ENCODE results near the gene PAPSS1. TPM values are rescaled to one million over a fixed set of nuclear protein-coding genes. Genes with fewer than 3 reads are reported as not detected.

Gene PAPSS1
- total and polyA plus RNA-seq, 2 of the 8 experiments (the other 6 are each of a cell fraction or from before 2014, with no cell fraction given) = 79.2 to 98.5 TPM

GRCh38 chr4:107685740-107686139 lies 34.3 kb downstream of the PAPSS1 start:
- no peak overlapping the region for H4K91ac ChIP-seq (replicated peaks; ENCODE audit: insufficient read length, low read length)
- CTCF ChIA-PET (ENCODE audit: partially characterized antibody) = no interaction called here
- 86% methylated on average over 1 of the region's 1 CpG; no CpG with 5 or more reads in 1 of the 2 experiments for WGBS, 2 experiments (ENCODE audit: extremely low coverage in 1 of 2, insufficient coverage in 1 of 2, insufficient read length in 1 of 2, insufficient replicate concordance in 2 of 2, low coverage in 1 of 2, low lambda C conversion rate in 2 of 2, missing lambda C conversion rate in 1 of 2)
- no peak overlapping the region for H3K18ac ChIP-seq (ENCODE audit: extremely low read depth, low read length)
- H3K36me3 ChIP-seq (ENCODE audit: control insufficient read depth in 2 of 4, insufficient read depth in 4 of 4, low read length in 3 of 4) = peaks cover 0 to 14% (median 5%) of the 10 kb centered on the region in 4 experiments; a peak in 4 of 8 replicates
- no peak overlapping the region for H3K4me2 ChIP-seq (ENCODE audit: insufficient read depth in 1 of 2, low read depth in 2 of 2, low read length in 2 of 2)
- H3K4me1 ChIP-seq (replicated peaks in 1 of 4; ENCODE audit: control insufficient read depth in 3 of 4, insufficient read depth in 4 of 4, low read length in 3 of 4) = peaks cover 0 to 5% (median under 1%) of the 10 kb centered on the region in 4 experiments; a peak in 3 of 7 replicates
- no peak overlapping the region for H3K27ac ChIP-seq (ENCODE audit: low read depth, low read length)
- peaks cover 0 to 4% of the 10 kb centered on the region in 2 experiments for H4K20me1 ChIP-seq (replicated peaks in 1 of 2; ENCODE audit: control insufficient read depth in 1 of 2, insufficient read depth in 2 of 2, low read length in 2 of 2)
- no peak overlapping the region for H2BK15ac ChIP-seq (ENCODE audit: low read length)
- peaks cover 3% of the 10 kb centered on the region; the same call in 1 of the 2 replicates for H3K79me1 ChIP-seq (ENCODE audit: low read depth, low read length)
- FAIRE-seq = no peak
- H3K14ac ChIP-seq (ENCODE audit: insufficient read length) = no peak overlapping the region
- DNase-seq (ENCODE audit: low read depth in 1 of 2, low spot score in 2 of 2) = no peak
- H3K56ac ChIP-seq (replicated peaks; ENCODE audit: insufficient read length, low read depth, low read length) = no peak overlapping the region
- H2BK20ac ChIP-seq (ENCODE audit: low read length) = no peak overlapping the region
- peaks cover 0 to 9% of the 10 kb centered on the region in 2 experiments; a peak in 2 of 4 replicates for H3K79me2 ChIP-seq (ENCODE audit: control insufficient read depth in 1 of 2, insufficient read depth in 2 of 2, low read length in 2 of 2)
- H2AK5ac ChIP-seq (ENCODE audit: low read depth, low read length) = no peak overlapping the region
- H3K9me3 ChIP-seq (ENCODE audit: insufficient read depth in 2 of 2, low read depth in 1 of 2, low read length in 1 of 2) = no peaks in the 10 kb centered on the region
- no peak overlapping the region for H3K23ac ChIP-seq (ENCODE audit: insufficient read length)
- H2BK12ac ChIP-seq (ENCODE audit: low read depth, low read length) = no peak overlapping the region
- no peak overlapping the region for H3K9ac ChIP-seq (replicated peaks in 1 of 4; ENCODE audit: extremely low read depth in 1 of 4, low read depth in 3 of 4, low read length in 3 of 4)
- H3K27me3 ChIP-seq (replicated peaks in 1 of 4; ENCODE audit: control insufficient read depth in 3 of 4, extremely low read depth in 1 of 4, insufficient read depth in 3 of 4, low read length in 3 of 4) = no peaks in the 10 kb centered on the region
- TF ChIP-seq KDM1A (IDR thresholded peaks at IDR 0.05; ENCODE audit: borderline replicate concordance, low read length) (no peak), JUND (IDR thresholded peaks at IDR 0.05; ENCODE audit: low read length) (peak; percentile 61)
- H3K4ac ChIP-seq (replicated peaks; ENCODE audit: insufficient read length, low read depth, low read length) = no peak overlapping the region
- no peak overlapping the region for H2BK120ac ChIP-seq (replicated peaks; ENCODE audit: low read depth, low read length)
- no peak overlapping the region for H2BK5ac ChIP-seq (ENCODE audit: low read depth, low read length)
- no peak overlapping the region for H3K4me3 ChIP-seq (ENCODE audit: extremely low read depth in 1 of 4, insufficient read depth in 2 of 4, low read depth in 3 of 4, low read length in 4 of 4)
- no peak overlapping the region for H4K5ac ChIP-seq (ENCODE audit: insufficient read length, low read depth, low read length)
- no peaks in the 10 kb centered on the region; the same call in 1 of the 2 replicates for H3K23me2 ChIP-seq (ENCODE audit: low read depth, low read length)
- no peak overlapping the region for H4K8ac ChIP-seq (ENCODE audit: extremely low read depth, insufficient read depth, low read length)
- POLR2A ChIA-PET (ENCODE audit: partially characterized antibody) = no interaction called here
- H2AFZ ChIP-seq (ENCODE audit: low read length) = no peak overlapping the region

Data from H1 (cell line).